ENCODE data around the gene DHCR7. TPM values are rescaled to one million over a fixed set of nuclear protein-coding genes. Genes with fewer than 3 reads are reported as not detected.

DHCR7 gene
- total RNA-seq = 10 to 100 TPM; 15.3 to 16.2 TPM
- 10 to 100 TPM; 17.7 to 18.0 TPM for polyA plus RNA-seq

DNA sequence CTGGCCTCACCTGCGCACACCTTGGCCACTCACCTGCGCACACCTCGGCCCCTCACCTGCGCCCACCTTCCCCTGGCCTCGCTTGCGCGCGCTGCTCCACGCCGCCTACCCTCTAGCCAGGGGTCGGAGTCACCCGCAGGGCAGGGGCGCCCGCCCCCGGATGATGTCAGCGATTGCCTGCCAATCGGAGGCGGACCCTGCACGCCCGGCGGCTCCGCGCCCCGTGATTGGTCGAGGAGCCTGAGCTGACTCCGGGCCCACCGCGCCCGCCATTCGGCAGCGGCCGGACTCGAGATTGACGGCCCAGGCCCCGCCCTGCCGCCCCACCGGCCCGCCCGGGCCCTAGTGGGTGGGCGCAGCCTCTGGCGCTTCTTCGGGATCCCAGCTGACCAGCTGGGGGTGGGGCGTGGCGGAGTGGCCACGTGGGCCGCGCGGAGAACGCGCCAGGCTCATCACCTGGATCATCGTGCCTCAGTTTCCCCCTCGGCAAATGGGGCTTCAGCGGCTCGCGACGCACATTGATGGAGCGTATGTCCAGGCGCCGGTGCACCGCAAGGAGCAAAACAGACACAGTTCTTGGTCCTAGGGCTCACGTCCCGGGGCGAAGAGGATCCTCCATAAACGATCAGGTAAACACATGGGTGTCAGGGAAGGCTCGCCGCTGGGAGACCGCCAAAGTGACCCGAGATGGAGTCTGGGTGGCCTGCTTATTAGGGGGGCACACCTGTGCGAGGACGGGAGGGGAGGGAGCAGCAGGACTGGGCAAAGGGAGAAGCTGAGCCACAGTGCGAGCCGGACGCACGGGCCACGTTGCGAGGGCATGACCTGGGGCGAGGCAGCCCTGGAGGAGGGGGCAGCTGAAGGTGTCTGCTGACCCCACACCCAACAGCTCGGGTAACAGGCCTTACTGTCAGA, at the start of gene DHCR7:
Gene DHCR7, minus strand, starts transcription at position 137 of the 915 bp plus-strand sequence. CDS start 3,441 bp downstream, outside the sequence.
- no peaks in the 10 kb centered on the region for H3K36me3 ChIP-seq (ENCODE audit: insufficient read depth, low read length)
- peak within 1 kb of the TSS; percentile 83 to 96 (median 92) for H3K27ac Mint-ChIP-seq
- peaks cover 0 to 4% (median 2%) of the 10 kb centered on the region in 8 donors for H3K9me3 Mint-ChIP-seq
- H3K4me1 ChIP-seq (ENCODE audit: insufficient read depth, low read length) = peaks cover 42% of the 10 kb centered on the region
- peak within 1 kb of the TSS; percentile 87 for H3K27ac ChIP-seq (ENCODE audit: low read depth, low read length)
- H3K9me3 ChIP-seq (ENCODE audit: control insufficient read depth in 1 of 2, low read length in 2 of 2) = no peaks in the 10 kb centered on the region
- H3K4me3 Mint-ChIP-seq = peak within 1 kb of the TSS; percentile 86 to 95 (median 92)
- H3K36me3 Mint-ChIP-seq = peaks cover 18 to 37% of the 10 kb centered on the region in 2 donors
- H3K4me3 ChIP-seq (ENCODE audit: low read length in 2 of 2) = peak within 1 kb of the TSS; percentile 87 to 93
- intact Hi-C loops (cut with micrococcal nuclease) = no loop called here
- CTCF ChIA-PET (ENCODE audit: partially characterized antibody) = no interaction called here
- peak; percentile 88 to 91 (median 89) for DNase-seq
- no peaks in the 10 kb centered on the region for H3K27me3 ChIP-seq (ENCODE audit: insufficient read depth, low read length)
- peaks cover 32 to 58% (median 40%) of the 10 kb centered on the region in 4 donors for H3K4me1 Mint-ChIP-seq
- no peaks in the 10 kb centered on the region for H3K27me3 Mint-ChIP-seq
- POLR2A ChIA-PET (ENCODE audit: partially characterized antibody) = interaction anchor here (0.9 to 1.5 kb wide), 3 partner anchors 10 to 775 kb away, joined by 3 to 6 read pairs (median 3); no protein-coding TSS in a partner anchor

DNA sequence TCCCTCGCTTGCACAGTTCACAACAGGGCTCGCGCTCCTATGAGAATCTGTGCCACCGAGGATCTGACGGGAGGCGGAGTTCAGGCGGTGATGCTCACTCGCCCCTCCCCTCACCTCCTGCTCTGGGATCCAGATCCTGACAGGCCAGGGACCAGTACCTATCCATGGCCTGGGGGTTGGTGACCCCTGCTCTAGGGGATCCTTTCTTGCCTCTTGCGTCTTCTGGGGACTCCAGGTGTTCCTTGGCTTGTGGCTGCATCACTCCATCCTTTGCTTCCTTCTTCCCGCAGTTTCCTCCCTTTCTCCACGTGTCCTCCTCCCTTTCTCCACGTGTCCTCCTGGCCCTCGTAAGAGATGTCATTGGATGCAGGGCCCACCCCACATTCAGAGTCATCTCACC, 48.2 kb upstream of the DHCR7 start:
- ChIA-PET CTCF (ENCODE audit: partially characterized antibody) (no interaction called here), POLR2A (ENCODE audit: partially characterized antibody) (no interaction called here)
- H3K4me3 ChIP-seq (ENCODE audit: low read length in 2 of 2) = no peak overlapping the region
- intact Hi-C loops (cut with micrococcal nuclease) = no loop called here
- H3K27me3 ChIP-seq (ENCODE audit: insufficient read depth, low read length) = no peaks in the 10 kb centered on the region
- no peaks in the 10 kb centered on the region for H3K9me3 ChIP-seq (ENCODE audit: control insufficient read depth in 1 of 2, low read length in 2 of 2)
- H3K4me1 ChIP-seq (ENCODE audit: insufficient read depth, low read length) = no peaks in the 10 kb centered on the region
- DNase-seq = no peak
- H3K27ac ChIP-seq (ENCODE audit: low read depth, low read length) = no peak overlapping the region
- Mint-ChIP-seq H3K27me3 (no peaks in the 10 kb centered on the region), H3K27ac (no peak overlapping the region), H3K4me1 (peaks cover 0 to 1% (median 0%) of the 10 kb centered on the region in 4 donors), H3K36me3 (peaks cover 83% of the 10 kb centered on the region in 2 donors), H3K9me3 (no peaks in the 10 kb centered on the region), H3K4me3 (no peak overlapping the region)
- peaks cover 69% of the 10 kb centered on the region for H3K36me3 ChIP-seq (ENCODE audit: insufficient read depth, low read length)

DNA sequence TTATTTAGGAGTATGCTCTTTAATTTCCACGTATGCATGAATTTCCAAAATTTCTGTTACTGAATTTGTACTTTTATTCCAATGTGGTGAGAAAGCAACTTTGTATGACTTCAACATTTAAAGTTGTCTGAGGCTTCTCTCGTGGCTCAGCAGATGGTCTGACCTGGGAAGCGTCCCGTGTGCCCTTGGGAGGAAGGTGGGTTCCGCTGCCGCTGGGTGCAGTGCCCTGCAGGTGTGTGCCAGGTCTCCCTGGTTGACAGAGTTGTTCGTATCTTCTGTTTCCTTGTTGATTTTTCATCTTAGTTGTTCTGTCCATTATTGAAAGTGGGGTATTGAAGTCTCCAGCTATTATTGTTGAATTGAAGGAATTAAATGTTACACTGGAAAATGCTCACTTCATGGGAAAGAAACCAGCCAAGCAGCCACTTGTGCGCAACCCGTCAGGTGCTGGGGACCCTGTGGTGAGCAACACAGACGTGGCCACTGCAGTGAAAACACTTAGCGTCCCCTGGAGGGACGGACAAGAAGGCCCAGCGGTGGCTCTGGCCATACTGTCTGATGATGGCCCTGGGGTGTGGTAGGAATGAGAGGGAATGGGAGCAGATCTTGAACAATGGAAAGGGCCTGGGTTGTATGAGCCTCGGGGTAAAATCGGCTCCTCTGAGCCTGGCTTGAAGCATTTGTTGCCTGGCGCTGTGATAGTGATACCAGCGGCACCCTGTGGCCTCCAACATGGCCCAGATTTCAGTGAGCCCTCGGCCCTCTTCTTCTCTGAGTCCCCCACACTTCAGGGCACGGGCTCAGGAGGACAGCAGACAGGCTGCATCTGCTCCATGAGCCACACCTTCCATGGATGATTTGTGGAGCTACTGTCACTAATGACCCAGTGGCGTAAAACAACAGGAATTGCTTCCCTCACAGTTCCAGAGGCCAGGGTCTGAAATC, 47.4 kb upstream of the DHCR7 start:
- Mint-ChIP-seq H3K27ac (peak overlapping the region in 1 of 7 donors; percentile 38), H3K4me3 (no peak overlapping the region), H3K27me3 (no peaks in the 10 kb centered on the region), H3K36me3 (peaks cover 84 to 85% of the 10 kb centered on the region in 2 donors), H3K4me1 (peaks cover 0 to 1% (median 0%) of the 10 kb centered on the region in 4 donors), H3K9me3 (no peaks in the 10 kb centered on the region)
- H3K27me3 ChIP-seq (ENCODE audit: insufficient read depth, low read length) = no peaks in the 10 kb centered on the region
- no peaks in the 10 kb centered on the region for H3K9me3 ChIP-seq (ENCODE audit: control insufficient read depth in 1 of 2, low read length in 2 of 2)
- intact Hi-C loops (cut with micrococcal nuclease) = no loop called here
- ChIA-PET POLR2A (ENCODE audit: partially characterized antibody) (no interaction called here), CTCF (ENCODE audit: partially characterized antibody) (no interaction called here)
- DNase-seq = no peak
- H3K4me1 ChIP-seq (ENCODE audit: insufficient read depth, low read length) = no peaks in the 10 kb centered on the region
- H3K27ac ChIP-seq (ENCODE audit: low read depth, low read length) = no peak overlapping the region
- H3K4me3 ChIP-seq (ENCODE audit: low read length in 2 of 2) = no peak overlapping the region
- peaks cover 66% of the 10 kb centered on the region for H3K36me3 ChIP-seq (ENCODE audit: insufficient read depth, low read length)

GRCh38 chr11:71491940-71492339, 43.7 kb upstream of the DHCR7 start:
- Histone ChIP-seq H3K4me3 (ENCODE audit: low read length in 2 of 2) (no peak overlapping the region), H3K4me1 (ENCODE audit: insufficient read depth, low read length) (no peaks in the 10 kb centered on the region), H3K27ac (ENCODE audit: low read depth, low read length) (no peak overlapping the region), H3K9me3 (ENCODE audit: control insufficient read depth in 1 of 2, low read length in 2 of 2) (no peaks in the 10 kb centered on the region), H3K36me3 (ENCODE audit: insufficient read depth, low read length) (peaks cover 34% of the 10 kb centered on the region), H3K27me3 (ENCODE audit: insufficient read depth, low read length) (no peaks in the 10 kb centered on the region)
- CTCF ChIA-PET (ENCODE audit: partially characterized antibody) = no interaction called here
- POLR2A ChIA-PET (ENCODE audit: partially characterized antibody) = no interaction called here
- intact Hi-C loops (cut with micrococcal nuclease) = no loop called here
- no peaks in the 10 kb centered on the region for H3K27me3 Mint-ChIP-seq
- no peak overlapping the region for H3K27ac Mint-ChIP-seq
- peaks cover 74 to 77% of the 10 kb centered on the region in 2 donors for H3K36me3 Mint-ChIP-seq
- H3K9me3 Mint-ChIP-seq = no peaks in the 10 kb centered on the region
- no peak overlapping the region for H3K4me3 Mint-ChIP-seq
- DNase-seq = no peak
- H3K4me1 Mint-ChIP-seq = peaks cover 0 to 9% (median 6%) of the 10 kb centered on the region in 4 donors

- no peaks in the 10 kb centered on the region for H3K9me3 ChIP-seq (ENCODE audit: control insufficient read depth in 1 of 2, low read length in 2 of 2)
- intact Hi-C loops (cut with micrococcal nuclease) = no loop called here
- Mint-ChIP-seq H3K27me3 (no peaks in the 10 kb centered on the region), H3K4me1 (peaks cover 0 to 9% (median 6%) of the 10 kb centered on the region in 4 donors), H3K4me3 (no peak overlapping the region), H3K27ac (no peak overlapping the region), H3K36me3 (peaks cover 72 to 73% of the 10 kb centered on the region in 2 donors), H3K9me3 (no peaks in the 10 kb centered on the region)
- H3K27ac ChIP-seq (ENCODE audit: low read depth, low read length) = no peak overlapping the region
- POLR2A ChIA-PET (ENCODE audit: partially characterized antibody) = no interaction called here
- CTCF ChIA-PET (ENCODE audit: partially characterized antibody) = no interaction called here
- peaks cover 32% of the 10 kb centered on the region for H3K36me3 ChIP-seq (ENCODE audit: insufficient read depth, low read length)
- H3K4me3 ChIP-seq (ENCODE audit: low read length in 2 of 2) = no peak overlapping the region
- DNase-seq = no peak
- no peaks in the 10 kb centered on the region for H3K4me1 ChIP-seq (ENCODE audit: insufficient read depth, low read length)
- no peaks in the 10 kb centered on the region for H3K27me3 ChIP-seq (ENCODE audit: insufficient read depth, low read length)
Observed at GRCh38 chr11:71491531-71491930, 43.3 kb upstream of the DHCR7 start.

DNA sequence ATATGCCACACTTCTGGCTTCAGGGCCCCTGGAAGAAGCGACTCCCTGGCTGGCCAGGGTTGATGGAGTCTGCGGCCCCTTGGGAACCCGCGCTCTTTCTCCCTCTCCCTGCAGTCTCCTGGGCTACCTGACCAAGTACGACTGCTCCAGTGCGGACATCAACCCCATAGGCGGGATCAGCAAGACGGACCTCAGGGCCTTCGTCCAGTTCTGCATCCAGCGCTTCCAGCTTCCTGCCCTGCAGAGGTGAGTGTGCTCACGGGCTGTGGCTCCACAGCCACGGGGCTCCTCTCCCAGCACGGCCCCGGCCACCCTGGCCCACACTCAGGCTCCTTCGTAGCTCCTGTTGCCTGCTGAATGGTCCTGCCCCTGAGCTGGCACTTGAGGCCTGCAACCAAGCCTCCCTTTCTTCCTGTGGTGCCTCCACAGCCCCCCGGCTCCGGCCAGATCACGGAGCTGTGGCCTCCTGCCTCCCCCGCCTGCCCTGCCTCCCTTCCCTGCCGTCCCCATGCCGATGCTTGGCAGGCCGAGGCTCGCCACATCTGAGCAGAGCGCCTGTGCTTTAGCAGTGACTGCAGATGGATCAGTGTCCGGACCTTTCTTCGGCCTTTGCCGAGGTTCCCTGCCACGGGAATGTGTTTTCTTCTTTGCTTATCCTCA, 42.7 kb upstream of the DHCR7 start:
- Mint-ChIP-seq H3K9me3 (no peaks in the 10 kb centered on the region), H3K4me1 (peaks cover 0 to 11% (median 8%) of the 10 kb centered on the region in 4 donors), H3K27me3 (no peaks in the 10 kb centered on the region), H3K27ac (peak overlapping the region in 1 of 7 donors; percentile 47), H3K4me3 (no peak overlapping the region), H3K36me3 (peaks cover 73 to 74% of the 10 kb centered on the region in 2 donors)
- intact Hi-C loops (cut with micrococcal nuclease) = no loop called here
- POLR2A ChIA-PET (ENCODE audit: partially characterized antibody) = no interaction called here
- CTCF ChIA-PET (ENCODE audit: partially characterized antibody) = no interaction called here
- Histone ChIP-seq H3K27ac (ENCODE audit: low read depth, low read length) (no peak overlapping the region), H3K4me1 (ENCODE audit: insufficient read depth, low read length) (no peaks in the 10 kb centered on the region), H3K4me3 (ENCODE audit: low read length in 2 of 2) (no peak overlapping the region), H3K27me3 (ENCODE audit: insufficient read depth, low read length) (no peaks in the 10 kb centered on the region), H3K36me3 (ENCODE audit: insufficient read depth, low read length) (peaks cover 32% of the 10 kb centered on the region), H3K9me3 (ENCODE audit: control insufficient read depth in 1 of 2, low read length in 2 of 2) (no peaks in the 10 kb centered on the region)
- DNase-seq = no peak
